SH-SY5Y (cell line): ENCODE data around the gene CLDN19.

Experiments
- GATA2 ChIP-seq: IDR thresholded peaks from 2 replicates; pipeline ENCODE4 v1.6.1; 2011; ENCODE audit warnings: mild to moderate bottlenecking, low read depth, low read length
- GATA3 ChIP-seq: IDR thresholded peaks from 2 replicates; pipeline ENCODE4 v1.6.1; 2011; ENCODE audit warnings: low read depth, mild to moderate bottlenecking, low read length, moderate library complexity

DNA sequence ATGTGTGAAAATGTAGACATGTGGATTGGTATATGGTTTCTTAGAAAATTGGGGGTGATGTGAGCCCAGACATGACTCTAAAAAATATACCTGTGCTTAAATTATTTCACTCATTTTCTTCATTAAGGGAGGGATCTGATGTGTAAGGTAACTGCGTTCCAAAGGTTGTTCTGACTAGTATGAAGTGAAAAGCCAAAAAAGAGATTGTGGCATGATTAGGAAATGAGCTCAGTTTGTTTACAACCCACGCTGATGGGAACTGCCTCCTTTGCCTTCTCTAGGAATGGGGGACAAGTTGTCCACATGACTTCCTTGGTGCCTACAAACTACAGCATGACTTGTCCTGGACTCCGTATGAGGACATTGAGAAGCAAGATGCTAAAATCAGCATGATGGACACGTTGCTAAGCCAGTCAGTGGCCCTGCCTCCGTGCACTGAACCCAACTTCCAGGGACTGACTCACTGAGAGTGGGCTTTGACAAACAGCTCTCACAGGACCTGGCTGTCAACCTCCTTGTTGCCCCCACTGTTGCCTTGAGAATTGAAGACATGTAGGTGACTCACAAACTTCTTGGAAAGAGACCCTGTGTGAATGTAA, 35.0 kb upstream of the CLDN19 start:
- TF ChIP-seq GATA2 (no peak), GATA3 (no peak)
